ENCODE measurements around the gene KIZ.

- TF ChIP-seq EZH2 (IDR thresholded peaks at IDR 0.05; ENCODE audit: low read length, unreplicated experiment) (no peak), CTCF (conservative IDR thresholded peaks at IDR 0.05; ENCODE audit: low read depth, low read length) (no peak)
Measured at GRCh38 chr20:21172626-21173025, 46.7 kb downstream of the KIZ start.
